PFSK-1 (cell line): ENCODE results near the gene C12orf57.

Source experiments
- FOXP2 ChIP-seq: optimal IDR thresholded peaks from 2 replicates; pipeline ENCODE3; 2011; ENCODE audit warnings: borderline replicate concordance, control low read depth, inconsistent platforms; ENCODE audit not compliant: insufficient read depth; ENCODE audit errors: extremely low read length, extremely low read depth
- POLR2AphosphoS5 ChIP-seq: IDR thresholded peaks from 2 replicates; pipeline ENCODE4 v1.6.1; 2012; ENCODE audit warnings: low read depth, mild to moderate bottlenecking, control low read depth, low read length, moderate library complexity
- REST ChIP-seq, 2 experiments: IDR thresholded peaks; 2 replicates each; pipeline versions ENCODE4 v1.6.1 to v1.8.0; 2011 to 2012; ENCODE audit warnings: low read depth in 2 of 2, low read length in 2 of 2, control low read depth in 1 of 2, inconsistent platforms in 1 of 2, mild to moderate bottlenecking in 1 of 2, moderate library complexity in 1 of 2; ENCODE audit not compliant: insufficient read depth in 1 of 2
- SIN3A ChIP-seq: IDR thresholded peaks from 2 replicates; pipeline ENCODE4 v1.6.1; 2012; ENCODE audit warnings: mild to moderate bottlenecking, low read length, moderate library complexity, borderline replicate concordance; ENCODE audit not compliant: insufficient read depth
- TAF1 ChIP-seq: IDR thresholded peaks from 2 replicates; pipeline ENCODE4 v1.6.1; 2012; ENCODE audit warnings: low read length, control low read depth, borderline replicate concordance; ENCODE audit not compliant: insufficient read depth

Gene C12orf57

DNA sequence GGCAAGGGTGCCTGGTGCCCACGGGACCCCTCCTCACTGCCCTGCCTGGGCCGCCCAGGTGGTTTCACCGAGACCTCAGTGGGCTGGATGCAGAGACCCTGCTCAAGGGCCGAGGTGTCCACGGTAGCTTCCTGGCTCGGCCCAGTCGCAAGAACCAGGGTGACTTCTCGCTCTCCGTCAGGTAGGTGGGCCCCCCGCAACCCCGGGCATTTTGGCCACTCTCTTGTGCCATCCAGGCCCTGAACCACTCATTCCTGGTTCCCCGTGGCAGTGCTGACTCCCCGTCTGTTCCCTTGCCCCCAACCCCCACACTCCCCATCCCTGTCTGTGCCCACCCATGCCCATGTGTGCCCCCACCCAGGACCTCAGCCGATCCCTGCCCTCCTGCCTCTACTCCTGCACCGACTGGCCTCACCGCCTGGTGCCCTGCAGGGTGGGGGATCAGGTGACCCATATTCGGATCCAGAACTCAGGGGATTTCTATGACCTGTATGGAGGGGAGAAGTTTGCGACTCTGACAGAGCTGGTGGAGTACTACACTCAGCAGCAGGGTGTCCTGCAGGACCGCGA is 7.8 kb downstream of the C12orf57 start:
- no peak for TF ChIP-seq FOXP2
- no peak for TF ChIP-seq REST (IDR thresholded peaks at IDR 0.05; ENCODE audit: insufficient read depth in 1 of 2, low read depth in 2 of 2, low read length in 2 of 2)

- no peak for TF ChIP-seq POLR2AphosphoS5
- no peak for TF ChIP-seq TAF1
- TF ChIP-seq REST (IDR thresholded peaks at IDR 0.05; ENCODE audit: insufficient read depth in 1 of 2, low read depth in 2 of 2, low read length in 2 of 2) = no peak
- no peak for TF ChIP-seq FOXP2
- TF ChIP-seq SIN3A = no peak
Measured at GRCh38 chr12:6952121-6952862, 8.5 kb downstream of the C12orf57 start.

- TF ChIP-seq TAF1 (no peak), FOXP2 (no peak), SIN3A (no peak), POLR2AphosphoS5 (no peak), REST (IDR thresholded peaks at IDR 0.05; ENCODE audit: insufficient read depth in 1 of 2, low read depth in 2 of 2, low read length in 2 of 2) (no peak)
Measured at GRCh38 chr12:6952863-6953441, 9.1 kb downstream of the C12orf57 start.

DNA sequence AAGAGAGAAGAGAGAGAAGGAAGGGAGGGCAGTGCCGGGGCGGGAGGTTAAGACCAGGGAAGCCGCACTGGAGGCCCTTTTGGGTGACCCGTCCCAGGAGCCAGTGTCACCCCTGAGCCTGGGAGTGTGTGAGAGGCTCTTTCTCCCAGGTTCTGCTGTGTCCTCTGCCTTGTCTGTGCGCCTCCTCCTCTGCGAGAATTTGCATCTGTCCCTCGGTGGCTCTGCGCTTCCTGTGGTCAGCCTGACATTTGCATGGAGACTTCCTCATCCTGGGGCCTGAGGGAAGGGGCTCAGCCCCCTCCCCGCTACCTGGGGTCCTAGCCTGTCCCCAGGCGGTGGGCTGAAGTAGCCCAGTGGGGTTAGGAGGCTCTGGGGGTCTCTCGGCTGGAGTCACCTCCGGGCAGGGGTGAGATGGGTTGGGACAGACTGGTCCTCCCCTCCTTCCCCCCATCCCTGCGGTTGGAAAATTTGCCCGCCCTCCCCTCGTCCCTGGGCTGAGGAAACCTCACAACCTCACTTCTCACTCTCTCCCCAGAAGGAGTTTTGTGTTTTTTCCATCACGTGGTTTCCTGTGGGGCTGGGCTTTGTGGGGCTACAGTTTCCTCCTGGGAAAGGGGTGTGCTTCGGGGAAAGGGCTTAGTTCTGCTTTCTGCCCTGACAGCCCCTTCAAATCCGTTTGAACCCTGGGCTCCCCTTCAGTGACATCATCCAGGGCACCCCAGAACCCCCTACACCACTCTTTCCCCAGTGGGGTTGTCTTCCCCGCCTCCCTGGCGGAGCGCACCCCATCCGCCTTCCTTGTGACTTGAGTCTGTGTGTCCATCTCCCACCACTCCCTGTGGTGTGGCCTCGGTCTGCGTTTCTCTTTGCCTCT is 9.9 kb downstream of the C12orf57 start:
- TF ChIP-seq FOXP2 (no peak), POLR2AphosphoS5 (no peak), TAF1 (no peak), SIN3A (no peak), REST (IDR thresholded peaks at IDR 0.05; ENCODE audit: insufficient read depth in 1 of 2, low read depth in 2 of 2, low read length in 2 of 2) (no peak)
